GM18519 (cell line): ENCODE data around the gene KRT13.
"Not testable (repeated sequence)": the region's sequence is repeated elsewhere in the genome, so short reads cannot be mapped to it uniquely, and the experiment has no call there.

Source experiments
- ATAC-seq: cut with Tn5 transposase; IDR thresholded peaks from one replicate; pipeline ENCODE4 v1.9.1; 2021; ENCODE audit warnings: mild to moderate bottlenecking, moderate library complexity; ENCODE audit not compliant: unreplicated experiment, low FRiP score

KRT13 gene

GRCh38 chr17:41505007-41505808 lies at the start of gene KRT13:
TSS of gene KRT13 (minus strand) at chr17:41505612. CDS start at chr17:41505550, 62 bp downstream.
- ATAC-seq, result no peak

DNA sequence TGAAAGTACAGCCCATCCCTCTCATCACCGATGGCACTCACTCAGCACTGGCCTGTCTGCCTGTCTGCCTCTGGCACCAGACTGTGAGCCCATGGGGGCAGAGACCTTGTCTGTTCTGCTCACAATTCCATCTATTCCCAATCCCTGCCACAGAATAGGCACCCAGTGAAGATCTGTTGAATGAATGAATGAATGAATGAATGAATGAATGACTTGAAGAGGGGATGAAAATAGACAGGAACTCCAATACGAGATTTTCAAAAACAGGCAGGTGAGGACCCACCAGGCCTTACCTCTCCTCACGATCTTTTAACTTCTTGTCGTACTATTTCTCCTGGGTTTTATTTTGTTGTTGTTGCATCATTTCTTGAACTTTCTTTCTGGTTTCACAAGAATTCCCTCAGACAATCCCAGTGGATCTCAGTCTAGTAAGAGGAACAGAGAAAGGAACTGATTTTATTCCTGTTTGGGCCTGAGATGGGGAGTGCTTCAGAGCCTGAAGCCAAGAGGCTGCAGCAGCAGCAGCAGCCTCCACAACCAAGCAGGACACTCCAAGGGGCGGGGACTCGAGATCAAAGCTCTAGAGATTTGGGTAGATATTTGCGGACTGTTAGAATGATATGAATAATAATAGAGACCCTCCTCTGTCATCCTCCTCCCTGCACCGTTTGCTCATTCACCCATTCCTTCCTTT lies 48.7 kb upstream of the KRT13 start:
- ATAC-seq, result no peak

DNA sequence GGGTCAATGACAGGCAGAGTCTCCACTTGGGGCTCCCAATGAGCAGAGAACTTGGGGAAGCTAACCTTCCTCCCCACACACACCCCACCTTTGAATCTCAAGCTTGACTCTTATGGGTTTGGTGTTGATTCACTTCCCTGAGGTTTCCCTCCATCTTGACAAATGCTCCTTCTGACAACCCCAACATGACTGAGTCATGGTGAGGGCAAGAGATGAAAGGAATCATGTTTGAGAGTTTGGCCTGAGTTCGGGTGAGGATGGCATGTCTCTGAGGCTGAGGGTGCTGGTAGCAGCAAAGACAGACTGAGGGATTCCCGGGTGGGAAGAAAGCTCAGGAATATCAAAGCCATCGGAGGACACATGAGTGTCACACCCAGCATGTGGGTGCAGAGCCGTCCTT lies 47.8 kb upstream of the KRT13 start:
- no peak for ATAC-seq

DNA sequence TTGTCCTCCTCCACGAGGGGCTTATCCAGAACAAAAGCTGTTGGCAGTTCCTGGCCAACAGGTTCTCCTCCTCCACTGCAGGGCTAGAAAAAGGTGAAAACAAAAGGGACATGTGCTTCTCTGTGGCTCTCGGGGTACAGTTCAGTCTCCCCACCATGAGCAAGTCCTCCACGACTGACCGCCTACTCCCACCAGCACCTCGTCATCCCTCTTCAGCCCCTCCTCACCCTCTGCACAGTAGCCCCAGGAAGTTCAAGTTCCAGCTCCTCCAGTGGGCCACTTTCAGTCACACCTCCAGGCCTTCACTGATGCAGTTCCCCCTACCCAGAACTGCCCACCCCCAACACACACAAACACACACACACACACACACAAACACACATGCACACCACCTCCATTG lies 47.0 kb upstream of the KRT13 start:
- ATAC-seq, result no peak

- no peak for ATAC-seq
These were observed 46.0 kb upstream of the KRT13 start for GRCh38 chr17:41551365-41551764.

- ATAC-seq, result no peak
These were observed 44.2 kb upstream of the KRT13 start for GRCh38 chr17:41549596-41550039.

GRCh38 chr17:41548844-41549595 lies 43.6 kb upstream of the KRT13 start:
- no peak for ATAC-seq

DNA sequence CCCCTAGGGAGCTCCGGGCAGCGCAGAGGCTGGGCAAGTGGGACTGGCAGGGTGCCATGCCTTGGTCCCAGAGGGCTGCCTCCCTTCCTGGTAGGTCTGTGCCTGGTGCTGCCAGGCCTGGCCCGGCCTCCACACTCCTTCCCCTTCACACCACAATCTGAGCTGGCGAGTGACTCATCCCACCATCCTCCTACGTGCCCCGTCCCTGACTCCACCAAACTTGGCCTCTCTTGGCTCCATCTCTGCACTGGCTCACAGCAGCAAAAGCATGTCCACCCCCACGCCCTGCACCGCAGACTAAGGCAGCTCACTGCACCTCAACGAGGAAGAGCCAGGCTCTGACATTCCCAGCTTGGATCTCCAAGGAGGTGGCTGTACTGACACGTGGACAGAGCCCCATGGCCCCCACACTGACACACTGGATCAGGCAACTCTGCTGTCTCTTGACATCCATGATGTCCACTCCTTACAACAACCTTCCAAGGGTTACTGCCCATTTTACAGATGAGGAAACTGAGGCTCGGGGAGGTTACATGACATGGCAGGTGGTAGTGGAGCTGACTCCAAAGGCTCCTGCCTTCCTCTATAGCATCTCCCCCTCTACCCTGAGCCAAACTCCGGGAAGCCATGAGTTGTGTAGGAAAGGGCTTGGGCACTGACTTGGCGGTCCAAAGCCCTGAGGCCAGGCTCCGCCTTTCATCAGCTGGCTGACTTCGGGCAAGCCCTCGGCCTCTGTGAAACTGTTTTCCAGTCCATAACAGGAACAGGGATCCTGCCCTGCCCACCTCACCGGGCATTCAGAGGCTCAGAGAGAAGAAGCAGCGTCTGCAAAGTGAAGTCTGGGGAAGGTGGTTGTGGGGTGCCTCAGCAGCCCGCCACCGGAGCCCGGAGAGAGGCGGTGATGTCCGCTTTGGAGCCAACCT lies 42.8 kb upstream of the KRT13 start:
- no peak for ATAC-seq

- ATAC-seq, result no peak
These were observed 42.0 kb upstream of the KRT13 start for GRCh38 chr17:41547378-41547841.

DNA sequence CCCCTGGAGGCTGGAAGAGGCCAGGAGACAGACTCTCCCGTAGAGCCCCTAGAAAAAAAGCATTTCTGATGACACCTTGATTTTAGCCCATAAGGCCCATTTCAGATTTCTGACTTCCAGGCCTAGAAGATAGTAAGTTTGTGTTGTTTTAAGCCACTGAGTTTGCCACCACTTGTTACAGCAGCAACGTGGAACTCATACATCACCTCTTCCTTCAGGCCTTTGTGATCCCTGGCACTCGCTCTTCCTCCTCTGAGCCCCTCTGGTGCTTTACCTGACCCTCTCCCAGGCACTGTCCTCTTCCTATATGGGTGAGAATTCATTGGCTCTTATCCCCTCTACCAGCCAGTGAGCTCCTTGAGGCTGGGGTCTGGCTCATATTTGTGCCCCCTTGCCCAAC lies 41.4 kb upstream of the KRT13 start:
- ATAC-seq, result no peak

GRCh38 chr17:41545829-41546410 lies 40.5 kb upstream of the KRT13 start:
- ATAC-seq, result no peak

- ATAC-seq, result no peak
These were observed 39.5 kb upstream of the KRT13 start for GRCh38 chr17:41544935-41545334.

DNA sequence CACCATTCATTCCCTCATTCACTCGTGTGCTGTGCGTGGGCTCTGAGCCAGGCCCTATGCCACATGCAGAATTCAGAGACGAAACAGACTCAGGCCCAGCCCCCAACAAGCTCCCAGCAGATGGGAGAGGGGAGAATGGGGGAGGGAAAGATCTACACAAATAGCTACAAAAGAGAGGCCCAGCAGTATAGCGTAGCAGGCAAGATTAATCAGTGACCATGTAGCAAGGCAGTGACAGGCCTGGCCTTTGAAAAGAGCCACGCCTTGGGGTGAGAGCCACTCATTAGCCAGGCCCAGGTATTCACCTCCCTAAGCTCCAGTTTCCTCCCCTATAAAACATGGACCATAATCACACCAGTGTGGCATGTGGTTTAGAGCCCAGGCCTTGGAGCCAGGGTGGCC lies 39.1 kb upstream of the KRT13 start:
- ATAC-seq, result no peak

DNA sequence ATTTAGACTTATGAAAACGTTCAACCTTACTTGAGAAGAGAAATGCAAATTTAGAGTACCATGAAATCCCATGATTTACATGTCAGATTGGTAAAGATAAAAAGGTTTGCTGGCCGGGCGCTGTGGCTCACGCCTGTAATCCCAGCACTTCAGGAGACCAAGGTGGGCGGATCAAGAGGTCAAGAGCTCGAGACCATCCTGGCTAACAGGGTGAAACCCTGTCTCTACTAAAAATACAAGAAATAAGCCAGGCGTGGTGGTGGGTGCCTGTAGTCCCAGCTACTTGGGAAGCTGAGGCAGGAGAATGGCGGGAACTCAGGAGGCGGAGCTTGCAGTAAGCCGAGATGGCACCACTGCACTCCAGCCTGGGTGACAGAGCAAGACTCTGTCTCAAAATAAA lies 37.4 kb upstream of the KRT13 start:
- not testable (repeated sequence) for ATAC-seq

DNA sequence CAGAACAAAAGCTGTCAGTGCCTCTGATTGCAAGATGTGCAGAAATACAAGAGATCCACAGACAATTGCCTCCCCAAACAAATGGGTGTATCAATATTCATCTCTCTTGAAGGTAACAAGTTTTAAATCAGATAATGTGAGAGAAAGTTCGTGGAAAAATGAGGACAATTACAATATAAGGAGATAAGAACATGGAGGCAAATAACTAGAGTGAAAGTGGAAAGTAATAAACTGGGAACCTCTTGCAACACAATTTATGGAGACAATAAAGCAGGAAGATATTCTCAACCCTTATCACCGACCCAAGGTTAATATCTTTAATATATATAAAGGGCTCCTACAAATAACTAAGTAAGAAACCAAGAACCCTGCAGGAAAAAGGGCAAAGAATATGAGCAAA lies 36.9 kb upstream of the KRT13 start:
- ATAC-seq, result no peak

GRCh38 chr17:41540921-41541625 lies 35.7 kb upstream of the KRT13 start:
- ATAC-seq, result no peak

DNA sequence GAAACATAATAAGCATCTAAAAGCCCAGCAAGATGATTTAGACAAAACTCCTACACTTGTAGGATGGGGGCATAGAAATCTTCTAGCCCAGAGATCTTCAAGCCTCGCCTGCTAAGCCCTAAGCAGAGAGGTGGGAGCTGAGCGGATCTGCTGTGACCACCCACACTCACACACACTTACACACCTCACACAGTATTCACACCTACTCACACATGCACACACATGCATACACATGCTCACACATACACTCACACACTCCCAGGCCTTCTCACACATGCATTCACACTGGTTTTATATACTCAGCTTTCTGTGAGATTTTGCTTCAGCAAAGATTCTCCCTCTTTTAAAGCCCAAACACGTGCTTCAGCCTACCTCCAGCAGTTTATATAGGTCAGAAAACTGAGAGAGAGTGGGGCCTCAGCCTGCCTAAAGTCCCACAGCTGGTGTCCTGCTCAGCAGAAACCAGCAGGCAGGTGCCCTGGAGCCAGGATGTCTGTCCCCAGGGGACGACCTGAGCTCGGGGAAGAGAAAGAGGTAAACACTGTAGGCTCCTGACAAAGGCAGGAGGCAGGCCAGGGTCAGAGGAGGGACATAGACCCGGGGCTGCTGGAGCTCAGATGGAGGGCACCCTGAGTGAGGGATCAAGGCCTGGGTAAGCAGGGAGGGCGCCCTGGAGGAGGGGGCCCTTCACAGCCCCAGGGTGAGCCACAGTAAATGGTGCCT lies 34.7 kb upstream of the KRT13 start:
- ATAC-seq, result no peak

DNA sequence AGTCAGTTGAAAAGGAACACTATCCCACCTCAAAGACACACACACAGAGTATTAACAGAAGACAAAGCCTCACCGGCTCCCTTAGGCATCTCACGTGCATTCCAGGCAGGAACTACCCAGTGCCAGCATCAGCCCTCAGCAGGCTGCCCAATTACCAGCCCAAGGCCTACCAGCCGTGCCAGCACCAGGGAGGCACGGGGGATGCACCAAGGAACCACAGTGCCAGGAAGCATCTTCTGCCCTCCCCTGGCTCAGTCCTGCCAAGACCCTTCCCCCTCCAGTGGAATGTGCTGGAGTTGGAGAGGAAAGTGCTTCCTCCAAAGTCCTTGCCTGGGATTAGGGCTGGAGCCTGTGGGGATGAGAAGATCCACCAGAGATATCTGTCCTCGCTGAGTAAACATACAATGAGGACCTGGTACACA lies 33.7 kb upstream of the KRT13 start:
- no peak for ATAC-seq
